ENCODE data around the gene KIAA1217. TPM values are rescaled to one million over a fixed set of nuclear protein-coding genes. Genes with fewer than 3 reads are reported as not detected.
A peak's percentile ranks its signal among the peaks of the same experiment; 100 is the strongest.

Gene KIAA1217
- total RNA-seq, 1 experiment from 2014 or later: 18.6 TPM

DNA sequence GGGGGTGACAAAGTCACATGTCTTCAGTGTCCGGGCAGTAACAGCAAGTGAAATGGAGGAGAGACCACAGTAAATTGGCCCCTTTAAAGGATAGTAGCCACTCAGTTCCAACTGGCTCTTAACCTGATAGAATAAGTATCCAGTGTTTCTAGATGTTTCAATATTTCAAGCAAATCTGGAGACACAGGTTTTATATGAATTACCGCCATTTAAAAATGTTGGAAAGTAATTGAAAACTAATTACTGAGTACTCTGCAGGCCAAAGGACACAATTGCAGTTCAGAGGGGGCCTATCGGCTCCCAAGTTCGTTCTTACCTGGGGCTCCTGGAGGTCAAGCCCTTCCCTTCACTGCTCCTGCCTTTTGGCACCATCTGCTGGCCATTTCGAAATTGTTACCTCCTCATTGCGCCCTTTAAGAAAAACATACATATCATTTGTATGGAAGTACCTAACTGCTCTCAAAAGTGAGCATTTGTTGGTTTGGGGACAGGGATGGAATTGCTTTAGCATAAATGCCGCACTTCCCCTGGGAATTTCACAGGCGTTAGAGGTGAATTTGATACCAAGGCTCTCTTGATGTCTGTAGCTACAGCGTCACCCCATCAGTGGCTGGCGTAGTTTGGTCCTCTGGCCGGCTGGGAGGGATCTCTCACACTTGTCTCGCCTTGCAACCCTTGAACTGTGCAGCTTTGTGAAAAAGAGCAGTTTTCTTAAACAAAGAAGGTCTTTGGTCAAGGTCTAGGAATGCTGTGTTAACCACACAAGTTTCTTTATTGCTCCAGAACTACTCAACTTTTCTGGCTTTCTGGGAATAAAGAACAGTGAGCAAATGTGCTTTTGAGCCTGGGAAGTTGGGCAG is 294.8 kb downstream of the KIAA1217 start:
- no peak overlapping the region for H3K23ac ChIP-seq (ENCODE audit: insufficient read length, low read depth, low read length)
- H3K79me2 ChIP-seq (ENCODE audit: insufficient read depth, low read length): no peaks in the 10 kb centered on the region
- no peak overlapping the region for H2AFZ ChIP-seq (ENCODE audit: low read length)
- no peaks in the 10 kb centered on the region for H3K27me3 ChIP-seq (ENCODE audit: insufficient read depth, low read length)
- no peaks in the 10 kb centered on the region for H3K9me3 ChIP-seq (ENCODE audit: control insufficient read depth, low read depth, low read length)
- H3K56ac ChIP-seq (ENCODE audit: insufficient read length, low read depth, low read length): no peak overlapping the region
- H2BK15ac ChIP-seq (ENCODE audit: low read depth, low read length): no peak overlapping the region
- Mint-ChIP-seq H3K9me3 (no peaks in the 10 kb centered on the region; a peak in 1 of 5 replicates), H3K27me3 (ENCODE audit: low read depth) (no peaks in the 10 kb centered on the region; the same call in 1 of the 2 replicates), H3K36me3 (ENCODE audit: insufficient read depth in 1 of 3, low read depth in 3 of 3) (peaks cover 2 to 10% (median 5%) of the 10 kb centered on the region in 3 experiments), H3K27ac (peak overlapping the region in 1 of 3 experiments; percentile 88; a peak in 3 of 7 replicates), H3K4me3 (no peak overlapping the region), H3K4me1 (peaks cover 16 to 17% of the 10 kb centered on the region in 2 experiments)
- H2AK5ac ChIP-seq (ENCODE audit: insufficient read length, low read length): no peak overlapping the region
- H3K9ac ChIP-seq (ENCODE audit: extremely low read depth, insufficient read length, low read length): no peak overlapping the region
- H3K18ac ChIP-seq (ENCODE audit: insufficient read length, low read depth, low read length): no peak overlapping the region
- H2BK20ac ChIP-seq (ENCODE audit: low read depth, low read length, poor library complexity, severe bottlenecking): no peak overlapping the region
- WGBS (ENCODE audit: extremely low coverage, insufficient read length, low lambda C conversion rate): no CpG with 5 or more reads among the region's 12 CpGs
- no peak overlapping the region for H2BK5ac ChIP-seq (ENCODE audit: insufficient read length, low read length)
- H4K8ac ChIP-seq (replicated peaks; ENCODE audit: insufficient read length, low read depth, low read length): no peak overlapping the region
- no peak overlapping the region for H4K5ac ChIP-seq (ENCODE audit: insufficient read length, low read depth, low read length)
- TF ChIP-seq, protein P1, sequence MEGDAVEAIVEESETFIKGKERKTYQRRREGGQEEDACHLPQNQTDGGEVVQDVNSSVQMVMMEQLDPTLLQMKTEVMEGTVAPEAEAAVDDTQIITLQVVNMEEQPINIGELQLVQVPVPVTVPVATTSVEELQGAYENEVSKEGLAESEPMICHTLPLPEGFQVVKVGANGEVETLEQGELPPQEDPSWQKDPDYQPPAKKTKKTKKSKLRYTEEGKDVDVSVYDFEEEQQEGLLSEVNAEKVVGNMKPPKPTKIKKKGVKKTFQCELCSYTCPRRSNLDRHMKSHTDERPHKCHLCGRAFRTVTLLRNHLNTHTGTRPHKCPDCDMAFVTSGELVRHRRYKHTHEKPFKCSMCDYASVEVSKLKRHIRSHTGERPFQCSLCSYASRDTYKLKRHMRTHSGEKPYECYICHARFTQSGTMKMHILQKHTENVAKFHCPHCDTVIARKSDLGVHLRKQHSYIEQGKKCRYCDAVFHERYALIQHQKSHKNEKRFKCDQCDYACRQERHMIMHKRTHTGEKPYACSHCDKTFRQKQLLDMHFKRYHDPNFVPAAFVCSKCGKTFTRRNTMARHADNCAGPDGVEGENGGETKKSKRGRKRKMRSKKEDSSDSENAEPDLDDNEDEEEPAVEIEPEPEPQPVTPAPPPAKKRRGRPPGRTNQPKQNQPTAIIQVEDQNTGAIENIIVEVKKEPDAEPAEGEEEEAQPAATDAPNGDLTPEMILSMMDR (conservative IDR thresholded peaks at IDR 0.05): peak; percentile 92
- no peak overlapping the region for H3K4me2 ChIP-seq (ENCODE audit: insufficient read depth, insufficient read length, low read length)
- no peak overlapping the region for H4K91ac ChIP-seq (ENCODE audit: insufficient read length, low read depth, low read length)
- no peak overlapping the region for H2BK120ac ChIP-seq (ENCODE audit: low read depth, low read length, poor library complexity, severe bottlenecking)
- no peak overlapping the region for H3K14ac ChIP-seq (ENCODE audit: insufficient read depth, low read length)
- H3K79me1 ChIP-seq (ENCODE audit: insufficient read depth, low read depth, low read length, poor library complexity, severe bottlenecking): no peaks in the 10 kb centered on the region
- no peaks in the 10 kb centered on the region for H3K23me2 ChIP-seq (ENCODE audit: insufficient read length, low read depth, low read length, poor library complexity, severe bottlenecking)
- H2BK12ac ChIP-seq (ENCODE audit: insufficient read length, low read depth, low read length): no peak overlapping the region
- H3K4ac ChIP-seq (ENCODE audit: low read depth, low read length): no peak overlapping the region
- H3K27ac ChIP-seq (ENCODE audit: insufficient read length, low read depth, low read length): no peak overlapping the region
- no peaks in the 10 kb centered on the region for H3K4me1 ChIP-seq (ENCODE audit: insufficient read depth, low read length)
- no peak overlapping the region for H3T11ph ChIP-seq (ENCODE audit: low read length)
- peak; percentile 76 for DNase-seq
- no peaks in the 10 kb centered on the region for H4K20me1 ChIP-seq (ENCODE audit: control insufficient read depth, insufficient read depth, insufficient read length)

Data from H9 (cell line).